GM13976 (cell line): ENCODE results near the gene MTPN.

ENCODE experiments used
- DNase-seq: peaks from one replicate; pipeline ENCODE4 v3.0.0; 2012; ENCODE audit warnings: low spot score
- CTCF ChIP-seq: IDR thresholded peaks from 2 replicates; pipeline ENCODE4 v1.5.1; 2012; ENCODE audit warnings: borderline replicate concordance, mild to moderate bottlenecking; ENCODE audit not compliant: insufficient read depth; ENCODE audit errors: extremely low read depth, missing control alignments, control extremely low read depth
- in situ Hi-C: fragments of 300-500 bp; cut with MboI; formaldehyde crosslinking; loops from one replicate; pipeline ENCODE4 v1.12.0; 2022; ENCODE audit warnings: low sequenced_read_pairs, mixed read lengths, inconsistent platforms; ENCODE audit not compliant: unreplicated experiment

Gene MTPN

GRCh38 chr7:135977007-135977741 lies at the start of gene MTPN:
Gene MTPN, minus strand, starts transcription at chr7:135977359. Its CDS starts 259 bp downstream, at chr7:135977100.
- peak; percentile 85 for DNase-seq
- no peak for TF ChIP-seq CTCF
- in situ Hi-C loops: no loop called here

- DNase-seq: no peak
- in situ Hi-C loops: no loop called here
- no peak for TF ChIP-seq CTCF
Observed at GRCh38 chr7:136026209-136026608, 49.0 kb upstream of the MTPN start.

- no peak for DNase-seq
- in situ Hi-C loops: no loop called here
- no peak for TF ChIP-seq CTCF
Observed at GRCh38 chr7:136023134-136023869, 46.1 kb upstream of the MTPN start.

- no peak for DNase-seq
- in situ Hi-C loops: no loop called here
- TF ChIP-seq CTCF: no peak
Observed at GRCh38 chr7:136020556-136020955, 43.4 kb upstream of the MTPN start.

- in situ Hi-C loops: no loop called here
- no peak for TF ChIP-seq CTCF
- no peak for DNase-seq
Observed at GRCh38 chr7:136018104-136018503, 40.9 kb upstream of the MTPN start.

- TF ChIP-seq CTCF: no peak
- DNase-seq: no peak
- in situ Hi-C loops: no loop called here
Observed at GRCh38 chr7:136016649-136017395, 39.7 kb upstream of the MTPN start.
